HG03064 (cell line): ENCODE data around the gene AKAP9.
"Not testable (repeated sequence)": the region's sequence is repeated elsewhere in the genome, so short reads cannot be mapped to it uniquely, and the experiment has no call there.

ENCODE experiments used
- ATAC-seq: cut with Tn5 transposase; IDR thresholded peaks from one replicate; pipeline ENCODE4 v1.9.1; 2021; ENCODE audit warnings: low read depth; ENCODE audit not compliant: unreplicated experiment

Gene AKAP9

DNA sequence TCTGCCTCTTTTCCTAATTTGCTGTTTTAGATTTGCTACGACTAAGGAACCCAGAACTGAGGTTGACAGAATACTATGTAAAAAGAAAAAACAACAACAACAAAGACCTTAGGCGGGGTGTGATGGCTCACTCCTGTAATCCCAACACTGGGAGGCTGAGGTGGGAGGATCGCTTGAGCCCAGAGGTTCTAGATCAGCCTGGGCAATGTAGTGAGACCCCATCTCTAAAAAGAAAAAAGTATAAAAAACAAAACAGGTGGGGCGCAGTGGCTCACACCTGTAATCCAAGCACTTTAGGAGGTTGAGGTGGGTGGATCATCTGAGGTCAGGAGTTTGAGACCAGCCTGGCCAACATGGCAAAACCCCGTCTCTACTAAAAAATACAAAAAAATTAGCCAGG lies 4.3 kb downstream of the AKAP9 start:
- ATAC-seq = not testable (repeated sequence)

DNA sequence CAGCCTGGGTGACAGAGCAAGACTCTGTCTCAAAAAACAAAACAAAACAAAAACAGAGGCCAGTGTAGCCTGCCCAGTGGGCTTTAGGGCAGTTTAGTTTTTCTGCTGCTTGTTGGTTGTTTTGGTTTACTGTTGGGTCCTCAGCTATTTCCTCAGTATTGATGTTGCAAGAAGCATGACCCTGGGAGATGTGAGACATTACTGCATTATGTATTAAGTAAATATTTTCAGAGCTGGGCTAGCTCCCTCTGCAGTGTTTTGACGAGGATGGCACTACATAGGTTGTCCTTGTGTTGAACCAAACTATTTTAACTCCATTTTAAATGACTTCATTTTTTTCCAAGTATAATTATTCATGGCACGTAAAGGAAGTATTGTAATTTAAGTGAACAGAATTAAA lies 4.8 kb downstream of the AKAP9 start:
- ATAC-seq = no peak

DNA sequence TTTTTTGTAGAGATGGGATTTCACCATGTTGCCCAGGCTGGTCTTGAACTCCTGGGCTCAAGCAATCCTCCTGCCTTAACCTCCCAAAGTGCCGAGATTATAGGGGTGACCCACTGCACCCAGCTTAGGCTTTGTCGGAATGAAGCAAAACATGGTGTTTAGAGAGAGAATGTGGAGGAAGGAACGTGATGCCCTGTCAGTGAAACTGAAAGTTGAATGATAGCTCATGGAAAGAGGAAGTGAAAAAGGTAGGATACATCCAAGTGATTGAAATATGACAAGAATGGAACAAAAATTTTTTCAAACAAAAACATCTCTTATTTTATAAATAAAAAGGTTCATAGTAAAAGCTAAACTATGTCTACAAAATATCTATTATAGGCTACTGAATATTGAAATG lies 5.9 kb downstream of the AKAP9 start:
- no peak for ATAC-seq

DNA sequence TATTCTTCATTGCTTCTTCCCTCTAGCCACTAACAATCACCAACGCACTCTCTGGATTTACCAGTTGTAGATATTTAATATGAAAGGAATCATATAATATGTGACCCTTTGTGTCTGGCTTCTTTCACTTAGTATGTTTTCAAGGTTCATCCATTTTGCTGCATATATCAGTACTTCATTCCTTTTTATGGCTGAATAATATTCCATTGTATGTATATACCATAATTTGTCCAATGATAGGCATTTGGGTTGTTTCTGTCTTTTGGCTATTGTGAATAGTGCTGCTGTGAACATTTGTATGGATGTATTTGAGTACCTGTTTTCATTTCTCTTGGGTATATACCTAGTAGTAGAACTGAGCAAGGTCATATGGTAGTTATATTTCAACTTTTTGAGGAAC lies 7.3 kb downstream of the AKAP9 start:
- ATAC-seq = no peak

DNA sequence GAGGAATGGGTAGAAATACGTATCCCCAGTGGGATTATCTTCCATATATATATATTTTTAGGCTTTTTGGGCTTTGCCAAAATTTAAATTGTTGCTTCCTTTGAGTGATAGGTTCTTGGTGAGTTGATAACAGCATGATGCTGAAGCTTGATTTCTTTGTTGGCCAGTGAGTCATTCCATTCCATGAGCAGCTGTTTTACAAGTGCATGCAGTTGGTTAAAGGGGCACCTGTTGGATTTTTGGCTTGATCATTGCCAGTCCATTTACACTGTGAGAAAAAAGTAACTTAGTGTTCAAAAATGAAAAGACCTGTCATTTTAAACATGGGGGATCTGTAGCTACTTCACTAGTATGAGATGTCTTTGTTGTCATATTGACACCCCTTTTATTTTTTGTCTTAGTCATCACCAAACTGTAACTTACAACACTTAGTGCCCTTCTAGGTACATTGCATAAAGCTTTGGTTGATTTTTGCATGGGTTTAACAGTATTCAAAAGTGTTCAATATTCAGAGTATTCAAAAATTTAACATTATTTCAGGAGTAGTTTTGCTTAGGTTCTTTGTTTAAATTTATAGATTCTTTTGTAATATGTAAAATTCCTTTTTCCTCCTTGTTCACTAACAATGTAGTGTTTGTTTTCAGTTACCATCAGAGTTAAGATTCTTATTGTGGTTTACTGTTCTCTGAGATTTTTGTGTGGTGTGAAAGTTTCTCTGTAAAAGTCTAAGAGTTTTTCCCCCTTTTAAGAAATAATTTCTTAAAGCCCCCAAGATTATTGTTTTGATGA lies 8.8 kb downstream of the AKAP9 start:
- ATAC-seq = no peak

DNA sequence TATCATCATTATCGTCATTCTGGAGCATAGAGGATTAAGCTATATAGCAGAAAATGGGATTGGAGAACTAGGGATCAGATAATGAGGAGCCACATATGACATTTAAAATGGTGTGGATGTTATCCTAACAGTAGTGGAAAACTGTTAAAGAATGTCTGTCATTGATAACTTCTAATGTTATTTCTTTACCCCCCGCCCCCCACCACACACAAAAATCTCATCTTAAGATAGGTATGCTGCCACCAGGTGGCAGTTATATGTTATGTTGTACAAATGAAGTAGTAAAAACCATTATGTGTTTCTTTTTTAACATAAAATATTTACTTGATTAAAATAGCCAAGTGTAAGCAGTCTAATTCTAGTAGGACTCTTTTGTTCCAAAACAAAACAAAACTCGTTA lies 13.0 kb downstream of the AKAP9 start:
- ATAC-seq = no peak

DNA sequence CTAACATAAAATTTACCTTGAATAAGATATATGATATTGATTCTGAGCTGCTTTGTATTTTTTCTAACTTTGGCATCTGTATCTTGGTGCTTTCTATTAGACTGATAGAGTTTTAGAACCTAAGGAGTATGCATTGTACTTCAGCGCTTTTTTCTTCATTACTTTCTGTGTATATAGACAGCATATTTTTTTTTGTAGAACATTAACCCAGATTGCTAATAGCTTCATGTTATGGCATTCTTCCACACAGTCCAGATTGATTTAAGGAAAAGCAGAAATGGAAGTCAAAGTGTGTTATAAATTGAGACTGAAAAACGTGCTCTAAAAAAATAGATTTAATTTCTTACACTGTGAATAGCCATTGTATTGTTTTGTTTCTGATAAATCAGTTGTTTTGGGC lies 15.8 kb downstream of the AKAP9 start:
- ATAC-seq = not testable (repeated sequence)

DNA sequence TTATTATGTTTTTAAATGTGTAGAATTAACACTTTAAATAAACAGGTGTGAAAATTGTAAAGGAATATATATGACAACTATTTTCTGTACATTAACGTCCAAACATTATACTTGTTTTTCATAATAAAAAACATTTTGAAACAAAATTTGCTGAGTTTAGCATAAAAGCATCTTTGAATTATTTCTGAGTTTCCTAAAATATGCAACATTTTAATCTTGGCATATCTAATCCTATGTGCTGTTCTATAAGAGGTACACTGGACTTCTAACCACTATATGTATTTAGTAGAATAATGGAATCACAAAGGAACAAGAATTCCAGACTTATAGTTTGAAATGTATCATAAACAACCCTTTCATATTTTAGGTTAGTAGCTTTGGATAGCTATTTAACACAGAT lies 16.6 kb downstream of the AKAP9 start:
- no peak for ATAC-seq

DNA sequence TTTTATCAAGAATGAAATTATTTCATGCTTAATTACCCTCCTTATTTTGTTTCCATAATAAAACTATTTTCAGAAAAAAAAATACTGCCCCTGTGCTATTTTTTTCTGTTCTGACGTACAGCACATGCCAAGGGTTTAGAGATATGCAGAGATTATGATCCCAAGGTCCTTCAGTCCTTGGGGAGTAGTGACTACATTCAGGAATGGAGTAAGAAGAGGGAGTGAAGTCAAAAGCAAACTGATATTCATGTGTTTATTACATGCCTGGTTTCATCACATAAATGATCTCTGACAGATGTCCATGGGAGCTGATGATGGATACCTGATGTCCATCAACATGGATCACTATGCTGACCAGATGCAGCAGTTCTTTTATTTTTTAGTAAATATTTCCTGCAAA lies 17.2 kb downstream of the AKAP9 start:
- ATAC-seq = no peak

DNA sequence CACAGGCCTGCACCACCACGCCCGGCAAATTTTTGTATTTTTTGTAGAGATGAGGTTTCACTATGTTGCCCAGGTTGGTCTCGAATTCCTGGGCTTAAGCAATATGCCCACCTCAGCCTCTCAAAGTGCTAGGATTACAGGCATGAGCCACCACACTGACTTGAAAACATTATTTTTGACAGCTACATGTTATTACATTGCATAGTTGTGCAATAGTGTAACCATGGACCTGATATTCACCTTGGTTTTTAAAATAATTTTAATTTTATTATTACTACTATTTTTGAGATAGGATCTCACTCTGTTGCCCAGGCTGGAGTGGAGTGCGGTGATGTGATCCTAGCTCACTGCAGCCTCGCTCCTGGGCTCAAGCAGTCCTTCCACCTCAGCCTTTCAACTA lies 18.4 kb downstream of the AKAP9 start:
- ATAC-seq = no peak

DNA sequence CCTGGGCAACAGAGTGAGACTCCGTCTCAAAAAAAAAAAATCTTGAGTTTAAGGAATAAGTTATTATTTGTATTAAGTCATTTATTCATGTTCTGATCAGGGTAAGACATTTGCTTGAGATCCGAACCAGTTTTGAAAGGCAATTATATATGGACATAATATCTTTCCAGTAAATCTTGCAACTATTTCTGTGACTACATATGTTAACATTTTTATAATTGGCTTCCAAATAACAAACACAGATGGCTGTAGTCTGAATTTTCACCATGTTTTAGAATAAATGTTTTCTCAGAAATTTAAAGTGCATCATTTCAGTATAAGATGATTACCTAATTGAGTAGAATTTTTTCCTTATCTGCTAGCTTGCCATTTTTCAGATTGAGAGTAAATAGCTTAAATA lies 21.2 kb downstream of the AKAP9 start:
- no peak for ATAC-seq

DNA sequence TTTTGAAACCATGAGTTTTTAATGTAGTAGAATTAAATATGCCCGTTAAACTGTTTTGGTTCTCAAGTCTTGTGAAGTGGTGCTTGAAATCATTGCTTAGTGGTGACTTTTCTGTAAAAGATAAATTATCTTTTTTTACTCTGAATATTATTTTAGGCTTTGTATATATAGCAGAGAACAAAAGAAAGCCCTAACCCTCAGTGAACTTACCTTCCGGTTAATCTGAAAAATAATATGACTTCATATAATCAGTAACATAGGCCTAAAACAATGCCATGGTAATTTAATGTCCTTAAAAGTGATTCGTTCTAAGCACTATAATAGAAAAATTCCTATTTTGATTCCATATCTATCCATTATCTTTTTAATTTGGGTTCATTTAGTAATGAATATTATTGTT lies 21.8 kb downstream of the AKAP9 start:
- ATAC-seq = no peak

DNA sequence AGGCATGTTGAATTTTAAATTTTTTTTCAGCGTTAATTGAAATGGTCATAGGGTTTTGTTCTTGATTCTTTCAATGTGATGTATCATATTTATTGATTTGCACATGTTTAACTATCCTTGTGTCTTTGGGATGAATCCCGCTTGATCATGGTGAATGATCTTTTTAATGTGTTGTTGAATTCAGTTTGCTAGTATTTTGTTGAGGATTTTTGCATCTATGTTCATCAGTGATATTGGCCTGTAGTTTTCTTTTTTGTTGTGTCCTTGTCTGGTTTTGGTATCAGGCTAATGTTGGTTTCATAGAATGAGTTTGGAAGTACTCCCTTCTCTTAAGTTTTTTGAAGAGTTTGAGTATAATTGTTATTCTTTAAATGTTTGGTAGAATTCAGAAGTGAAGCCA lies 26.9 kb downstream of the AKAP9 start:
- ATAC-seq = not testable (repeated sequence)

DNA sequence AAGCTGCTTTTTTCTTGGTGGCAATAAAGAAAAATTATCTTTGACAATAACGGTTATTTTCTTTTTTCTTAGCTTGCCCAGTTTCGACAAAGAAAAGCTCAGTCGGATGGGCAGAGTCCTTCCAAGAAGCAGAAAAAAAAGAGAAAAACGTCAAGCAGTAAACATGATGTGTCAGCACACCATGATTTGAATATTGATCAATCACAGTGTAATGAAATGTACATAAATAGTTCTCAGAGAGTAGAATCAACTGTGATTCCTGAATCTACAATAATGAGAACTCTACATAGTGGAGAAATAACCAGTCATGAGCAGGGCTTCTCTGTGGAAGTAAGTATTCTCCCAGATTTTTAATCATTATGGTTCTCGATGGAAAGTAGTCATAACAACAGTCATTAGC lies 33.0 kb downstream of the AKAP9 start:
- ATAC-seq = no peak

DNA sequence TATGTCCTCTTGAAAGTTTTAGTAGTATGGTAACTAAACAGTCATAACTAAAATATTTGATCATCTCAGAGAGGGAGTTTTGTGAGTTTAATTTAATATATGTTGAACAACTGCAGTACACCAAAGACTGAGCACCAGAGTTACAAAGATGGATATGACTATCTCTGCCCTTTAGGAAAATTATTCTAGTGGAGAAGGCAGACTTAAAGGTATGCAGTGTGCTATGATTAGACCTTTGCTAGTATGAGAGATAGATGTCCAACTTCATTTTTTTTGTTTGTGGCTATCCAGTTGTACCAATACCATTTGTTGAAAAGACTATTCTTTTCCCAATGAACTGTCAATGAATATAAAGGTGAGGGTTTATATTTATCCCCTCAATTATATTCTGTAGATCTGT lies 33.4 kb downstream of the AKAP9 start:
- ATAC-seq = no peak

DNA sequence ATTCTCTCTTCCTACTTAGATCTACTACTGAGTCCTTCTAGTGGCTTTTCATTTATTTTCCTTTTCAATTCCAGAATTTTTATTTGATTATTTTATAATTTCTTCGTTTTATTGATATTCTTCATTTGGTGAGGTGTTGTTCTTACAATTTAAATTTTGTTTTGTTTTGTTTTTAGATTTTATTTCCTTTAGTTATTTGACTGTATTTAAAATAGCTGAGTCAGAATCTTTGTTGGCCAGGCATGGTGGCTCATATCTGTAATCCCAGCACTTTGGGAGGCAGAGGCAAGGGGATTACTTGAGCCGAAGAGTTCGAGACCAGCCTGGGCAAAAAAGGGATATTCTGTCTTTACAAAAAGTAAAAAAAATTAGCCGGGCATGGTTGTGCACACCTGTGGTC lies 36.1 kb downstream of the AKAP9 start:
- no peak for ATAC-seq

DNA sequence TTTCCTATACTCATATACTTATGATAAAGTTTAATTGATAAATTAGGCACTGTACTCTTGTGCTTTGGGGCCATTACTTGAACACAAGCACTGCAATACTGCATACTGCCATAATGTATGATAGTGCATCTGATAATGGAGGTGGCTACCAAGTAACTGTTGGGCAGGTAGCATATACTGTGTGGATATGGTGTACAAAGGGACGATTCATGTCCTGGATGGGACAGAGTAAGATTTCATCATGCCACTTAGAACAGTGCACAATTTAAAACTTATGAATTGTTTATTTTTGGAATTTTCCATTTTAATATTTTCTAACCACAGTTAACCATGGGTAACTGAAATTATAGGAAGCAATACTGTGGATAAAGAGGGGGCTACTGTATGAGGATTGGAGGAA lies 38.9 kb downstream of the AKAP9 start:
- no peak for ATAC-seq

DNA sequence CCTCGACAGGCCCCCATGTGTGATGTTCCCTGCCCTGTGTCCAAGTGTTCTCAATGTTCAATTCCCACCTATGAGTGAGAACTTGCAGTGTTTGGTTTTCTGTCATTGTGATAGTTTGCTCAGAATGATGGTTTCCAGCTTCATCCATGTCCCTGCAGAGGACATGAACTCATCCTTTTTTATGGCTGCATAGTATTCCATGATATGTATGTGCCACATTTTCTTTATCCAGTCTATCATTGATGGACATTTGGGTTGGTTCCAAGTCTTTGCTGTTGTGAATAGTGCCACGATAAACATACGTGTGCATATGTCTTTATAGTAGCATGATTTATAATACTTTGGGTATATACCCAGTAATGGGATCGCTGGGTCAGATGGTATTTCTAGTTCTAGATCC lies 41.7 kb downstream of the AKAP9 start:
- ATAC-seq = not testable (repeated sequence)

DNA sequence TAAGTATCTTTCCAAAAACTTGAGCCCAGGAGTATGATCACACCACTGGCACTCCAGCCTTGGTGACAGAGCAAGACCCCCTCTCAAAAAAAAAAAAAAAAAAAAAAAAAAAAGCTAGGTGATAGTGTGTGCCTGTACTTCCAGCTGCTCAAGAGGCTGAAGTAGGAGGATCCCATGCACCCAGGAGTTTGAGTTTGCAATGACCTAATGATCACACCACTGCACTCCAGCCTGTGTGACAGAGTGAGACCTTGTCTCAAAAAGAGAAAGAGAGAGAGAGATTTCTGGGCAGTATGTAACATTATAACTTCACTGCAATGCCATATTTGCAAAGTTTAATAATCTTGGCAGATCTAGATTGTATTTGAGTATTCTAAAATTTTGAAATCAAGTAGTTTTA lies 47.6 kb downstream of the AKAP9 start:
- no peak for ATAC-seq

DNA sequence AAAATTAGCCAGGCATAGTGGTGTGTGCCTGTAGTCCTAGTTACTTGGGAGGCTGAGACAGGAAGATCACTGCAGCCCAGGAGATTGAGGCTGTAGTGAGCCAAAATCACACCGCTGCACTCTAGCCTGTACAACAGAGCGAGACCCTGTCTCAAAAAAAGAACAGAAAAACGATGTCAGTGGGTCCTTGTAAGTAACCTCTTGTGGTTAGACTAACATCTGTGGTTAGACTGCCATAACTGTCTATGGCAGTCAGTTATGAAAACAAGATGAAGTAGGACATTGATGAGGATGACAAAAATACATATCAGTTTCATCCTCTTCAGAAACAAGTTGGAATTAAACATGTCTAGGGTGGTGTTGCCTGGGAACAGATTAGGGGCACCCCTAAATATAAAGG lies 53.3 kb downstream of the AKAP9 start:
- ATAC-seq = no peak

DNA sequence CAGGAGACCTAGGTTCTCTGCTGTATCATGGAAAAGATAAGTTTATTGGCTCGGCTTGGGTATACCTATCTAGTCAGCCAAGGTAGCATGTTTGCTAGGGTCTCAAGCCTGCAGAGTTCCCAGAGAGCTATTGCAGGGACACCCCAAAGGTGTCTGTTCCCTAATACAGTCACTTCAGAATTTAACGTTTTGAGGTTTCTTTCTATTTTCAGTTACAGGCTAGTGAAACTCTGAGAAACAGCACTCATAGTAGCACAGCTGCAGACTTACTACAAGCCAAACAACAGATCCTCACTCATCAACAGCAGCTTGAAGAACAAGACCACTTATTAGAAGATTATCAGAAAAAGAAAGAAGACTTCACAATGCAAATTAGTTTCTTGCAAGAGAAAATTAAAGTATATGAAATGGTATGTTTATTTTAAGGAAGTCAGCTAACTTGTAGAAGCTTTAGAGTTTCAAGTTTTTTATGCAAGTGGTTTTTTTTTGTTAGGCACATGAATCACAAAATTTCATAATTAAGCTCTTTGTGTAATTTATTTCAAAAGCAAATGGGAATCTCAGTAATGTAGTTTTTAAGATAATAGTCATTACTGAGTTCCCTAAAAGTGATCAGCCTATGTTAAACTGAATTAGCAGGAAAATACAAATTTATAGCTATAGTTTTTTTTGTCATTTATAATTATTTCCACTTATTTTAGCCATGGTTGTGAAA lies 54.9 kb downstream of the AKAP9 start:
- peak; percentile 92 for ATAC-seq
